Activated effector memory CD4-positive, alpha-beta T cell treated with anti-CD3 and anti-CD28 coated beads, Interleukin-2, amount 50 U/mL, for 16 hours (primary cell): ENCODE results near the gene ZNF394.

Experiments
- DNase-seq: peaks from one replicate; pipeline ENCODE4 v3.0.0-alpha.2; 2020

ZNF394 gene

GRCh38 chr7:99490878-99491277 is 9.2 kb downstream of the ZNF394 start:
- DNase-seq = no peak

GRCh38 chr7:99489235-99489634 is 10.8 kb downstream of the ZNF394 start:
- no peak for DNase-seq

- DNase-seq = no peak
These were observed 15.0 kb downstream of the ZNF394 start for GRCh38 chr7:99485094-99485493.

GRCh38 chr7:99478464-99479440 is 21.3 kb downstream of the ZNF394 start:
- no peak for DNase-seq

GRCh38 chr7:99476107-99476506 is 24.0 kb downstream of the ZNF394 start:
- DNase-seq = no peak

GRCh38 chr7:99473315-99473596 is 26.8 kb downstream of the ZNF394 start:
- no peak for DNase-seq

GRCh38 chr7:99472561-99473314 is 27.3 kb downstream of the ZNF394 start, which contains the start of gene ZNF789:
TSS of gene ZNF789 (plus strand) at chr7:99472890. CDS start at chr7:99476457, 3,567 bp downstream.
- DNase-seq = peak; percentile 100

- no peak for DNase-seq
These were observed 30.6 kb downstream of the ZNF394 start for GRCh38 chr7:99469381-99470065.

GRCh38 chr7:99468336-99468918 is 31.7 kb downstream of the ZNF394 start:
- DNase-seq = no peak

- no peak for DNase-seq
These were observed 34.7 kb downstream of the ZNF394 start for GRCh38 chr7:99465421-99465768.

GRCh38 chr7:99461221-99461620 is 38.9 kb downstream of the ZNF394 start:
- DNase-seq = no peak

- no peak for DNase-seq
These were observed 39.4 kb downstream of the ZNF394 start for GRCh38 chr7:99460651-99461050.

GRCh38 chr7:99459087-99459486 is 41.0 kb downstream of the ZNF394 start:
- no peak for DNase-seq

- DNase-seq = no peak
These were observed 42.2 kb downstream of the ZNF394 start for GRCh38 chr7:99457650-99458493.

GRCh38 chr7:99457050-99457649 is 42.9 kb downstream of the ZNF394 start:
- DNase-seq = no peak

- DNase-seq = no peak
These were observed 43.8 kb downstream of the ZNF394 start for GRCh38 chr7:99456288-99456687.

- DNase-seq = no peak
These were observed 44.2 kb downstream of the ZNF394 start for GRCh38 chr7:99455874-99456273.

GRCh38 chr7:99453105-99453504 is 47.0 kb downstream of the ZNF394 start:
- no peak for DNase-seq

- no peak for DNase-seq
These were observed 47.5 kb downstream of the ZNF394 start for GRCh38 chr7:99452541-99452940.

- DNase-seq = no peak
These were observed 48.1 kb downstream of the ZNF394 start for GRCh38 chr7:99451936-99452335.

GRCh38 chr7:99449326-99449725 is 50.8 kb downstream of the ZNF394 start:
- no peak for DNase-seq

- no peak for DNase-seq
These were observed 51.2 kb downstream of the ZNF394 start for GRCh38 chr7:99448855-99449254.
